Smooth muscle cell of the brain vasculature (primary cell): ENCODE results near the gene YIPF3.
A peak's percentile ranks its signal among the peaks of the same experiment; 100 is the strongest.
"Not testable (repeated sequence)": the region's sequence is repeated elsewhere in the genome, so short reads cannot be mapped to it uniquely, and the experiment has no call there.

Experiments
- DNase-seq: peaks from one replicate; pipeline ENCODE4 v3.0.0-alpha.2; 2012; ENCODE audit warnings: low read depth, low spot score

The YIPF3 gene

GRCh38 chr6:43493230-43493629 lies 23.5 kb downstream of the YIPF3 start:
- DNase-seq = no peak

DNA sequence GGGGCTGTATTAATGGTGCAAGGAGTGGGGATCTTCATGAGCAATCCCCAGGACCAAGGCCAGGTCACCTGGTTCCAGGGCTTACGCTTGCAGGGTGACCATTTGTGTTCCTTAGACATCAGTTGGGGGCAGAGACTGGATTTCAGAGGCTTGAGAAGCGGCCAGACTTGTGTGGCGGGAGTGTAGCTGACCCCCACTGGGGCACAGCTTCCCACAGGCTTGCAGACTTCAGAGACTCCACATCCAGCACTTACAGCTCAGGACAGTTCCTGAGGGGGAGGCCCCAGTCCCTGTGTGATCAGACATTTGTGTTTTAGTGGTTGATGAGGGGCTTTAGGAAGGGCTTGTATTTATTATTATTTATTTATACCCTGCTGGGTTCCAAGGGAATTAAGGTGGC lies 24.1 kb downstream of the YIPF3 start:
- DNase-seq = peak; percentile 43

- peak; percentile 45 for DNase-seq
Measured at GRCh38 chr6:43491750-43492661, 24.7 kb downstream of the YIPF3 start.

DNA sequence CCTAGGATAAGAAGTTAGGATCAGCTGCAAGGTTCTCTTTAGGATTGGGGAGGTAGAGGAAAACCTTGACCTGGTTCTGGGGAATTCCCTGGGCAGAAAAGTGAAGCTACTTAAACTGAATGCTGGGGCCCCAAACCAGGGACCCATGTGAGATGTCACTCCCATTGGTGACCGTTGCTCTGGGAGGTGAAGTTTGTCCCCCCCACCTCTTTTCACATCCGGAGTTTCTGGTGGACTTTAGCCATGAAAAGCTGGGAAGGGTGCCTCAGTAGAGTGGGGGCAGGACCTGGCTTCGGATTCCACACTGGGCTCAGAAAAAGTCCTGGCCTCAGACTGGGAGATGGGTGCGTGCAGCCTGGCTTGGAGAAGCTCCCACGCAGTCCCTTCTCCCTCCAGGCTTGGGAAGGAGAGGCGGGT lies 26.2 kb downstream of the YIPF3 start:
- no peak for DNase-seq

DNA sequence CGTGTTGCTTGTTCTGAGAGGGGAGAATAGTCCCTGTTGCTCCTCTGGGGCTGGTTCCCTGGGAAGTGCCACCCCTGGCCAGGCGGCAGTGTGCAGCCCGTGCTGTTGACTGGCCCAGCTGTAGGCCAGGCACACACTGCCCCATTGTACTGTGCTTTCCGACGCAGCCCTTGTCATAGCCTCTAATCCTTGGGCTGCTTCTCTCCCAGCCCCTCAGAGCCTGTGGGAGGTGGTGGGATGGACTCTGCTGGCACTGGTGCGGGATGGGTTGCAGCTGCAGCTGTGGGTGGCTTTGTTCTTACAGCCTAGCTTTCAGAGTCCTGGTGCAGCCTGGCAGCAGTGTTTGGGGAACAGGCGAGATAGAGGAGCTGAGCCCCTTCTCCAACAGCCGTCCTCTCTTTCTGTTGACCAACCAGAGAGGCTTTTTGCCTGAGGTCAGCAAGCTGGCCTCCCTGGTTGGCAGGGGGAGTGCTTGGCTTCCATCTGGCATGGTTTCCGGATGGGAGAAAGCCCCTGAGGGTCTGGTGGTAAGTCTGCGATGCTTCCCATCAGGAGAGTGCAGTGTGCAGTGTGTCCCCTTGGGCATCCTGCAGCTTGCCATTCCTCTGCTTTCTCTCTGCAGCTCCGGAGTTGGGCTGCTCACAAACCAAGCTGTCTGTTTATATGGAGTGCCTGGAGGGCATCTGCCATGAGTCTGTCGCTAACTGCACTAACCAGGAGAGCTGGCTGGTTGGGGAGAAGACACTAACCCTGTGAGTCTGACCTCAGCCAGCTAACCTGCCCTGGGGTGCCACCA lies 27.3 kb downstream of the YIPF3 start:
- DNase-seq = no peak

GRCh38 chr6:43488667-43489276 lies 28.0 kb downstream of the YIPF3 start:
- no peak for DNase-seq

DNA sequence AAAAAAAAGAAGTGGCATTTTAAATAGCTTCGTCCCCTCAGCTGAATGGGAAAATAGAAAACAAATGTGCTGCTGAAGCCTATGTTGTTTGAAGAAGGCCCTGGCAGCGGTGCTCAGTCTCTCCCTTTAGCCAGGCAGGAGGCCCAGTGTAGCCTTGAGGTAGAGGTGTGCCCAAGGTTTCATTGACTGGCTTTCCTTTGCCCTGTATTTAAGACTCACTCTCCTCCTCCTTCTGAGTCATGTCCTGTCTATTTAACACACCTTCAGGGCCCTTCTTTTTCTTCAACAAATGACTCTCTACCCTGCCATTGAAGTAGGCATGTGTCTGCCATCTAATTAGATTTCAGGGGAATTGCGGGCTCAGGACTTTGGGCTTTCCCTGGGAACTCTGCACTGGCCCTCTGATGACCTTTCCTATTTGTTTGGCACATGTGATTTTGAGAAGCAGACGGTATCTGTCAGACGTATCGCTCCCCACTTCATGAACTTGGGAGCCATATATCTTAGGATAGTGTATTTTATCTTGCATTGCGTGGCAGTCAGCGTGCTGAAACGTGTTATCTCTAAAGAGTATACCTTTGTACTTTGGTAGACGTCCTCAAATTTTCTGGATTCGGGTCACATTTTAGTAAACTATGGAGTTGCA lies 35.0 kb downstream of the YIPF3 start:
- DNase-seq = no peak

DNA sequence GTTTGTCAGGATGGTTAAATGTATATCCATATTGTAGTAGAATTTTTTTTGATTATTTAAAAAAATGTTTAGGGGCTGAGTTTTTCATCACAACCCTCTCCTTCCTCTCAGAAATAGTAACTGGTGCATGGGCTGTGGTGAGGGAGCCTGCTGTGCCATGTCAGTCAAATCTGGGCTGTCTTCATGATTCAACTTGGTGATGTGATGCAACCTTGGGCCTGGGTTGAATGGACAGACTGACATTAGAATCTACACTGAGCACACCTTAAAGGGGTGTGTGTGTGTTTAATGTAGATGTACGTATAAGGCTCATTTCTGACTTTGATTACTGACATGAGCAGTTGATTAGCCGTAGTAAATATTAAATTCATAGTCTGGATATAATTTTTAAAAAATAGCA lies 35.7 kb downstream of the YIPF3 start:
- no peak for DNase-seq

- no peak for DNase-seq
Measured at GRCh38 chr6:43478008-43478372, 38.7 kb downstream of the YIPF3 start.

- peak; percentile 57 for DNase-seq
Measured at GRCh38 chr6:43477235-43478007, 39.3 kb downstream of the YIPF3 start, which contains the start of gene TJAP1. TSS of gene TJAP1 (plus strand) at chr6:43477570. CDS start at chr6:43499002, 21,432 bp downstream.

GRCh38 chr6:43476746-43477145 lies 40.0 kb downstream of the YIPF3 start:
- DNase-seq = no peak

DNA sequence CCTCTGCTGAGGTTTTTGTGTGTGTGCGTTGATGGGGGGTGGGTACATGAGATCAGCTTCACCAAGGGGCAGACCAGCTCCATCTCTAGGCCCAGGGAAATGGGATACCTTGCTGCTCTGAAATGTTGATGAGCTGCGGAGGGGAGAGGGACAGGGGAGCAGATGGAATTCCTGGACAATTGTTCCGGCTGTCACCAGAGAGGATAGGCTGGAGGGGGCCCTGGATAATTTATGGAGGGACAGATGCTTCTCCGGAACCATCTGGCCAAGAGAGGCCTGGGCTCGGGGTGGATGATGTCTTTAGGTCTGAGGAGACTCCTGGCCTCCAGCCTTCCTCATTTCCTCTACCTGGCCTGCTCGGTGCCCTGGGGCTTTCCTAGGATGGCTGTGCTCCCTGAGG lies 41.2 kb downstream of the YIPF3 start:
- no peak for DNase-seq

- no peak for DNase-seq
Measured at GRCh38 chr6:43472515-43472914, 44.2 kb downstream of the YIPF3 start.

GRCh38 chr6:43471399-43471798 lies 45.3 kb downstream of the YIPF3 start:
- no peak for DNase-seq

GRCh38 chr6:43469947-43470346 lies 46.8 kb downstream of the YIPF3 start:
- DNase-seq = no peak

DNA sequence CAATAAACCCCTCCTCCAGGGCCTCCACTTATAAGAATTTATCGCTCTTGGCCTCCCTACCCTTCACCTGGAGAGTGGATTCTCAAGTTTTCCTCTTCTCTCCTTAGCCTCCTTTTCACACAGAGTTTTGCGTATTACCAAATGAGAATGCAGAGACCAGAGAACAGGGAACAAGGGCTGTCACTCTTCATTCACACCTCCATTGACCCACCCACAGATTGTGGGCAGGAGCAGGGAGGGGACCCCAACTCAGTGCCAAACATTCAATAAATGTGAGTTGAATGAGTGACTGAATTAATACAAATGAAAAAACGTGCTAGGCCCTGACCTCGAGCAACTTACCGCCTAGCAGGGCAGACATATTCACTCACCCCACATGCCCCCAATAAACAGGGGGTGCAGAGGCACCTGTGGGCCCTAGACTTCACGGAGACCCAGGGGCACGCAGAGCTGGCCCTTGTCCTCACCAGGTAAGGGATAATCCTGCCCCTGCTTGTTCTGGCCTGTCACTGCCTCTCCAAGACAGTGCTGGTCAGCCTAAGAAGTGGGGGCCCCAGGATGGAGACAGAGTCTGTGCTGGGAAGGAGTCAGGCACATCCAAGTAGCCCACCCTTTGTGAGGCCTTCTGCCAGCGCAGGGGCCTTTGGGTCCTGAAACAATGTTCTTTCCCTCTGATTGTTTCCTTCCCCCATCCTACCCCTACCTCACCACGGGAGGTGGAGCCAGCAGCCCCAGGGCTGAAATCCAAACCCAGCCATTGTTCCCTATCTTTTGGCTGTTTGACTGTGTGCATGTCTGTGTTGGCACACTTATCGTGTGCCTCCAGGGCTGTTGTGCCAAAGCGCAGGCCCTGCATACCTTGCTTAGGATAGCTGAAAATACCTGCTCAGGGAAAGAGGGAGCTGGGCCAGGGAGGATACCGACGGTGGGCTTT lies 47.7 kb downstream of the YIPF3 start:
- no peak for DNase-seq

DNA sequence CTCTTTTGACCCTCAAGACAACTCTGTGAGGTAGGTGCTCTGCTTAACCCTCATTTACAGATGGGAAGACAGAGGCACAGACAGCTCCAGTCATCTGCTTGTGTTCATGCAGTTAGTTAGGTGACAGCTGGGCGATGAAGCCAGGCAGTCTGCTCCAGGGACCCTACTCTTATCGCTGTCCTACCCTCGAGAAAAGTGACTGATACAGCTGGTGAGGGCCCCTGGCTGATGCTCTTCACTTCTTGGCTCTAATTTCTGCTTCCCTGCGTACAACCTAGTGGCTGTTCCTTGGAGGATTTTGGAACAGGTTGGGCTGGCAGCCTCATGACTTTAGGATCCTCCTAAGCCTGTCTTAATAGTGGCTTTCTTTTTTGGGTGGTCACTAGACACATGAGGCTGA lies 48.5 kb downstream of the YIPF3 start:
- no peak for DNase-seq

GRCh38 chr6:43467752-43468151 lies 49.0 kb downstream of the YIPF3 start:
- DNase-seq = no peak

- not testable (repeated sequence) for DNase-seq
Measured at GRCh38 chr6:43467265-43467664, 49.5 kb downstream of the YIPF3 start.

DNA sequence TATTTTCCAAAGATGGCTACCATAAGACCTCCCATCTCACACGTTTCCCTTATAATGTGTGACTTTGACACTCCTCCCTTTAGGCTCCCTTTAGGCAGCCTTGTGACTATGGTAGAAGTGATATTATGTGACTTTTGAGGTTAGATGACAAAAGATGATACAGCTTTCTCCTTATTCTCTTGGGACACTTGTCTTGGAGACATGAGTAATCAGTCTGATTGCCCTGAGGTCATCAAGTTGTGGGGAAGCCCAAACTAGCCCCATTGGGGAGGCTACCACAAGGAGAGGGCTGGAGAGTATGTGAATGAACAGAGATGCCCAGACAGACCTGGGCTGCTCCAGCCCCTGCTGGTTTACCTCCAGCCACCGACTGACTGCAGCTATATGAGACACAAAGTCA lies 50.8 kb downstream of the YIPF3 start:
- no peak for DNase-seq
